ENCODE results near the gene ATP8B4.

The ATP8B4 gene

DNA sequence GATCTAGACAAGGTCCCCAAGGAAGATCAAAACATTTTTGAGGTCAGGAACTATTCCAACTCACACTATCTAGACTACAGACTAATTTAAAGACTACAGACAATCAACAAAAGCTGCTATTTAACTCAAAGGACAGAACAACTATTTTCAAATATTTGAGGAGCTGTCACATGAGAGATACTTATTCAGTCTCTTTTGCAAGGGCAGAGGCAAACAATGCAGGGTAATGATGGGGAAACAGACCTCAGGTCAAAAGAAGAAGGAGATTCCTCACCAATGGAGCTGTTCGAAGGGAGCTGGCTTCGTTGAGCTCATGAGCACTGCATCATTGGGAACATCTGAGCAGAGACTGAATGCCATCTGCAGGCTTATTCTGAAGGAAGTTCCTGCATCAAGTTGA is 266.3 kb downstream of the ATP8B4 start:
- TF ChIP-seq, protein P1, sequence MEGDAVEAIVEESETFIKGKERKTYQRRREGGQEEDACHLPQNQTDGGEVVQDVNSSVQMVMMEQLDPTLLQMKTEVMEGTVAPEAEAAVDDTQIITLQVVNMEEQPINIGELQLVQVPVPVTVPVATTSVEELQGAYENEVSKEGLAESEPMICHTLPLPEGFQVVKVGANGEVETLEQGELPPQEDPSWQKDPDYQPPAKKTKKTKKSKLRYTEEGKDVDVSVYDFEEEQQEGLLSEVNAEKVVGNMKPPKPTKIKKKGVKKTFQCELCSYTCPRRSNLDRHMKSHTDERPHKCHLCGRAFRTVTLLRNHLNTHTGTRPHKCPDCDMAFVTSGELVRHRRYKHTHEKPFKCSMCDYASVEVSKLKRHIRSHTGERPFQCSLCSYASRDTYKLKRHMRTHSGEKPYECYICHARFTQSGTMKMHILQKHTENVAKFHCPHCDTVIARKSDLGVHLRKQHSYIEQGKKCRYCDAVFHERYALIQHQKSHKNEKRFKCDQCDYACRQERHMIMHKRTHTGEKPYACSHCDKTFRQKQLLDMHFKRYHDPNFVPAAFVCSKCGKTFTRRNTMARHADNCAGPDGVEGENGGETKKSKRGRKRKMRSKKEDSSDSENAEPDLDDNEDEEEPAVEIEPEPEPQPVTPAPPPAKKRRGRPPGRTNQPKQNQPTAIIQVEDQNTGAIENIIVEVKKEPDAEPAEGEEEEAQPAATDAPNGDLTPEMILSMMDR (conservative IDR thresholded peaks at IDR 0.05) = no peak
- H3K27ac ChIP-seq = no peak overlapping the region

DNA sequence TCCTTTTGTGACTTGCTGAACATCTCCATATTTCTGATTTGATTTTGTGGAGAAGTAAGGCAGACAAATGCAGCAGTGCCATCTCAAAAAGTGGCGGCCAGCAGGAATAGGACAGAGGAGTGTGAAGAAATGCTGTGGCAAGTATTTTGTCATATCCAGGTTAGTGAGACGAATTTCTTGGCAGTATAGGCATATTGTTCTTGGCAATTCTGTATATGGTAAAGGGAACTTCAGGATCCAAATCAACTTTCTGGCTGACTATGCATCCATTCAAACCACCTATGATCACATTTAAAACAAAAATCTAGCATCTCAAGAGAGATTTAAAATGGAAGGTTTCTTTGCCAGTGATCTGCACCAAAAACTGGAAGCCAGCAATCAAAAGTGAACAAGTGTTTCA is 270.2 kb downstream of the ATP8B4 start:
- no peak overlapping the region for H3K27ac ChIP-seq
- TF ChIP-seq, protein P1 (conservative IDR thresholded peaks at IDR 0.05) = no peak

DNA sequence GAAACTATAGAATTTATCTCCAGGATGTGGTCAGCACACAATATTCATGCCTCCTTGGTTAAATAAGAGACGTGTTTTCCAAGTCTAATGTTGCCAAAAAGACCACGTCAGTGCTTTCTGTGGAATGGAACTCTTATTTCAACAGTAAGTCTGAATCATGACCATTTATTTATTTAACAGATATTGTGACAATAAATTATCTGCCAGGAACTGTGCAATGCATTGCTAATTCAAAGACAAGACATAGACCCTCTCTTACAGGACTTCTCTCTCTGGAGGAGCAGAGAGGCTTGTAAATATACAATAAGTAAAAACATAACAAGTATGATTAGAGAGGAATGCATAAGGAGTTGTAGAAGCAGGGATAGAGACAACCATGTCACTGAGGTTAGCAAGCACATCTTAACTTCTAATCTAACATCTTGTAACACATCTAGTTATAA is 270.7 kb downstream of the ATP8B4 start:
- TF ChIP-seq, protein P1 (conservative IDR thresholded peaks at IDR 0.05) = no peak

DNA sequence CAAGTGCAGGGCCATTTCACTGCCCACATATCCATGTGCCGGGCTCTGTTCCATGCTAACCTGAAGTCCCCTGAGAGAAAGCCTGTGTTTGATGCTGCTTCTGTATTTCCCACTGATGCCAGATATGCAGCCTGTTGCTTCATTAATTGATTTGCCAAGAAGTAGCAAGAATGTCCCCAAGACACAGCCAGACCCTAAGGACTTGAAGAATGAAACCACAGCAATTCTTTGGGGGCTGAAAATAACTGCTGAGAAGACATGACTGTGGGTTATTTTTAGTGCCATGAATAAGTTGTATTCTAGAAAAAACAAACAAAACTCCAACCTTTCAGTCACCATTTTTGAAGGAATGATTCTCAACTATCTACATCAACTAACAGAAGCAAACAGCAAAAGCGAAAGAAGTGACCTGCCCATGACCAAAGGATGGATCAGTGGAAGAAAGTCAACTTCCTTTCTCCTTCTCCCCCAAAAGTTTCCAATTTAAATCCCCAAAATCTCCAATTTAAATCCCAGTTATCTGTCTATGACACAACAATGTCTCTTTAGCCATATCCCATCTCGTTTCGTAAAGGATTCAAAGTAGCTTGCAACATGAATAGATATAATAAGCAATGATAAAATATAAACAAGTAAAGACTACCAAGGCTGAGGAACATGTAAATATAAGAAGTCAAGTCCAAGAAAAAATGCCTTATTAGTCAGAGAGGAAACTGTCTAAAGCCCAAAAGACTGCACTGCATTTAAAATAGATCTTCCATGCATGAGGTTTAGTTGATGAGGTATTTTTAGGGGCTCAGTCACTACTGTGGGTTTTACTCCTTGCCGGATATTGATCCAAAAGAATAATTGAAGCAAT is 271.4 kb downstream of the ATP8B4 start:
- H3K27ac ChIP-seq = no peak overlapping the region
- TF ChIP-seq, protein P1 (conservative IDR thresholded peaks at IDR 0.05) = no peak

More for the DNA sequence above, 270.7 kb downstream of the ATP8B4 start:
- H3K27ac ChIP-seq = no peak overlapping the region

DNA sequence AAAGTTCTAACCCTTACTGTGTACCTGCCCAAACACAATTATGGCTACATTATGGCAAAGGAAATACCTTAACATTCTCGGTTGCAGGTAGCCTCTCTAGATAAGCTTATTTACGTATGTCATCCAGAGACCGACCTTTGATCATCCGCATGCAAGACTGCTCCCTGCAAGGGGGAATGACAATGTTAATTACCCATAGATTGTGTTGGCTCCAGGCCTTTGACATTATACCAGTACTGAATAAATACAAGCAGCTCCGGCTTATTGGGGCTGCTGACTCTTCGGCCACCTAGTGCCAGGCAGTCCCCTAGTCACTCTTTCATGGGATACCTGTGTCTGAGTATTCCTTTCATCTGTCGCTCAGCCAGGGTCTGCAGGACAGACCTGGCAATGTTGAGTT is 274.6 kb downstream of the ATP8B4 start:
- TF ChIP-seq, protein P1 (conservative IDR thresholded peaks at IDR 0.05) = no peak
- H3K27ac ChIP-seq = no peak overlapping the region

DNA sequence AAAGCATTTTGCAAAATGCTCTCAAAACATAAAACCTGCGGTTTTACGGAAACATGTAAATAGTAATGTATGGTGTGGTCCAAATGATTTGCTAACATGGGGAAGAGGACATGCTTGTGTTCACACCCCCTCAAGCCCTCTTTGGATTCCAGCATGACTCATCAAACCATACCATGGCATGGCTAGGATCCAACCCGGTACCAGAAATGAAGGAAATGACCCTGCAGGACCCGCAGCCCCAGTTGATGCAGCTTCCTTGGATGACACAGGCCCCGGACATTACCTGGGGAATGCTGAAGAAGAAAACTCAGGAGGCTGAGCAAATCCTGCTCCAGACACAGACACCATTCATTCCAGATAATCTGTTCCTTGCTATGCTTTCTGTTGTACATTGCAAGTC is 275.3 kb downstream of the ATP8B4 start:
- H3K27ac ChIP-seq = no peak overlapping the region
- TF ChIP-seq, protein P1 (conservative IDR thresholded peaks at IDR 0.05) = no peak

DNA sequence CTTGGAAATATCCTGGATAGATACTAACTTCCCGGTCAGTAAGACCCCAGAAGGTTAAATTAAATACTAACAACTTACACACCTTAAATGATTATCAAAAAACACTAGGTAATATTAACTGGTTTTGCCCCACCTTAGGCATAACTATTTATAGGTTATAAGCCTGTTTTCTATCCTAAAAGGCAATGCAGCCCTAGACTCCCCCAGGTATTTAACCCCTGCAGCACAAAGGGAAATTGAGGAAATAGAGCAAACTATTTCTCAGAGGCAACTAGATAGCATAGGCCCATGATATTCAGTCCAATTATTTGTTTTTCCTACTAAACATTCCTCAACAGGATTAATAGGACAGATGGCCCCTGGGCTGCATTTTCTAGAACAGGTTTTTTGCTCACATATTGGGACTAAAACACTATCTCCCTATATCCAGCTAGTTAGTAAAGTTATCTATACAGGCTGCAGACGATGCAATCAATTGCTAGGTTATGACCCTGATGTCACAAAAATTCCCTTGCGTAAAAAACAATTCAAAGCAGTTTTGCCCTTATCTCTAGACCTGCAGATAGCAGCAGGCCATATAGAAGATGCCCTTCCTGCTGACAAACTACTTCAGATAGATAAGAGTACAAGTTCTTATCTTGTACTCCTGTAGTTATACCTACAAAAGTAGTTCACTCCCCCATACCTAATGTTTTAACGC is 276.9 kb downstream of the ATP8B4 start:
- TF ChIP-seq, protein P1 (conservative IDR thresholded peaks at IDR 0.05) = no peak
- no peak overlapping the region for H3K27ac ChIP-seq

Data from VCaP (cell line).